ENCODE measurements around the gene SPAG4.

Gene SPAG4

DNA sequence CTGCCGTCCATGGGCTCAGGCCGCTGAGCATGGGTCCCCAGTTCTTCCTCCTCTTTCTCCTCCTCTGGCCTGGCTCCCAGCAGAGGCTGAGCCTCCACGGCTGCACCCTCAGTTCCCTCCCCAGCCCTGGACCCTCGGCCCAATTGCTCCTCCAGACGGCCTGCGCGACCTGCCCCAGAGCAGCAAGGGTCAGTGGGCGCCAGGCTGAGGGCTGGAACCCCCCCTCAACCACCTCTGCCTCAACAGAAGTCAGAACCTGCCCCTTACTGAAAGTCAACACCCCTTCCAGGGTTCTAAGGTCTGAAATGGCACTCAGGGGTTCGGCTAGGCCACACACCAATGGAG lies 15.9 kb upstream of the SPAG4 start:
- no peak for DNase-seq

DNA sequence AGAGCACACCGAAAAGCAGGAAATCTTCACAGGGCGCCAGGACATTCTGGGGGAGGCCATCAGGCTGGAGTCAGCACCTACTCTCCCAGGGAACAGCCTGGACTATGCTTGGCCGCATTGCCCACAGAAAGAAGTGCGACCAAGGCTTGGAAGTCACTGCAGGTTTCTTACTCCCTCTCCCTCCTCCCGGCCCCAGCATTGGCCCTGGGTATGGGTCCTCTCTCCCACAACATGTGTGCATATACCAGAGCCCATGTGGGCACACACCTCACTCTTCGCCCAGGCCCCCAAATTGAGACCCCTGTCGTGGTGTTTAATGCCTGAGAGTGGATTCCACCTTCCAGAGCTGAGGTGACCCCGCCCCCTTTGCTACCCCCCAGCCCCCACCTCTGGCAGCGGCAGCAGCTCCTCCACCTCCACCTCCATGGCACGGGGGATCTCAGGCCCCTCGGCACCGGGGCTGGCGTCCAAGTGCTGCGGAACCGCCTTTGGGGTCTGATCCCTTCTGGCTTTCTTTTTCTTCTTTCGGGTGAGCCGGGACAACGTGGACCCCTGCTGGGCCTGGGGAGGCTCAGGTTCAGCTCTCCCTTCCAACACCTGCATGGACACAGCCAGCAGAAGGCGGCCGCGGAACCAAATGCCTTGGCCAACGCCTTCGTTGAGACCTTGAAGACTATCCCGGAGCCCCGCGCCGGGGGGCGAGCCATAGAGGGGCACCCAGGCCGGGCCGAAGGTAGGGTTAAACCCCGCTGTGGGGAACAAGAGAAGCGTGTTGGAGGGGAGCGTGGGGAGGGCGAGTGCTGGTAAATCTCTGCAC lies 15.2 kb upstream of the SPAG4 start:
- no peak for DNase-seq

DNA sequence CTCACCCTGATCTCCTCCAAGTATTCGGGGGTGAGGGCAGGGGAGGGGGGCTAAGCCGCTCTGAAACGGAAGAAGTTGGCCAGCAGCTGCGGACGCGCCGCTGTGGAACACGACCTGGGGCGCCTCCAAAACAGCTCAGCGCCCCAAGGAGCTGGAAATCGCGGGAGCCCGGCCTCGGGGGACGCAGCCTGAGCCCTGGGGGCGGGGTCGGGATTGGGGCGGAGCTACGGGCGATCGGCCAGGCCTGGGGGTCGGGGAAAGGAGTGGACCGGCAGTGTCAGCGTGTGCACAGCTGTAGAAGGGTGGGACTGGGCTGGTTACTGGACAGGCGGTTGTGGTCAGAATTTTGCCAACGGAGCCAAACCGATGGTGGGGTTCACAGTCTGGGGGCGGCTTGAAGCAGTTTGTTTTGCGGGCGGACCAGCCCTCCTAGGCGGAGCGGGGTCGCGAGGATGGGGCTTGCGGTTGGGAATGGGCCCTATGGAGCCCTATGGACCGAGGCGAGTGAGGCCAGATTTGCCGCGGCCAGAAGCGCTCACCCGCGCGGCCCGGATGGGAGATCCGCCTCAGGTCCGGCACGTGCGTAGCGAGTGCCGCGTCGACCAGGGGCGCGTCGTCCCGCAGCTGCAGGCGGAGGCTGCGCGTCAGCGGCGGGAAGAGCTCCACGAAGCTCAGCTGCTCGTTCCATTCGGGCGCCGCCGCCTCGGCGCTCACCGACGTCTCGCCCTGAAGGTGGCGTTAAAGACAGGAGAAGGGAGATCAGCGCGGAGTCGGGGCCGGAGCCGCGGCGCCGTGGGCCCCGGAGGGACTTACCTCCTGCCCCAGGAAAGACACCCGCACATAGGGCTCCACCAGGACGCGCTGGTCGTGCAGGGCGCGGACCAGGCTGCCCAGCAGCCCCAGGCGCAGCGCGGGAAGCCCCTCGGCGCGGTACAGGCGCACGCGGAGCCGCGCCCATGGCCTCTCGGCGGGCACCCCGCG lies 14.3 kb upstream of the SPAG4 start:
- DNase-seq: peak; percentile 90

DNA sequence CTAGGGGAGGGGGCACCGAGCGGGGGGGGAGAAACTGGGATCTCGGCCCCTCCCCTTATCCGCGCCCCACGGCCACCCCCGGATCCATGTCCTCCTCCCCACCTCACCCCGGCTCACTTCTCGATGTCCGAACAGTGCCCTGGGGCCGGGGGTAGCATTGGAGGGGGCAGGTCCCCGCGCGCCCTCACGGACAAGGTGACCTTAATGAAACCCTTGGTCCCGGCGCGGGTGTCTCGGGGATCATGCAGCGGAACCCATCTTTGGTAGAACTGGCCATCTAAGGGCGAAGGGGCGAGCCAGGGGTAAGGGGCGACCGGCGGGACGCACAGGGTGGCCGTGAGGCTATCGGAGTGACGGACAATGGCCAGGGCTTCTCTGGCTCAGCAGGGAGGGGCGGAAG lies 13.6 kb upstream of the SPAG4 start:
- DNase-seq: no peak

DNA sequence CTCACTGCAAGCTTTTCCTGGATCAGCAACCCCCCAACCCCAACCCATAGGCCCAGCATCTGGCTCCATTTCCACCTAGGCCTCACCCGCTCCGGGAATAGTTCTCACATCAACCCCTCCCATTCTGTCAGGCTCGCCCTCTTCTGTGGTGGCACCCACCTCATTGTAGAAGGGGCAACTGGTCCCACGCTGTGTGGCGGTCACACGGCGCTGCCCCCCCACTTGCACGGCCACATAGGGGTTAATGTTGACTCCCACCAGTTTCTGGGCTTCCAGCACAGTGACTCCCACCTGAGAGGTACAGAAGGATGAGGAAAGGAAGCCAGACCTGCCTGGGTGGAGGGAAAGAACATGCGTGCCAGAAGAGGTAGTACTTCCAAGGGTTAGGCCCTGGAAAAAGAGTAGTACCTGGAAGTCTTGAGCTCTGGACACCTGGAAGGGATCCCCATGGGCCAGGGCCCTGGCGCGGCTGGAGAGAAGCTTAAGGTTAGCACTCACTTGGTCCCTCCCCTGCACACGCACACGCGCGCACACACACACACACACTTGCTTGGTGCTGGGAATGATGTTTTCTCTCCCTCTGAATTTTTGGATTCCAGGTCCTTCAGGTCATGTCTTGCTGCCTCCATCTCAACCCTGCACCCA lies 12.7 kb upstream of the SPAG4 start:
- DNase-seq: no peak

DNA sequence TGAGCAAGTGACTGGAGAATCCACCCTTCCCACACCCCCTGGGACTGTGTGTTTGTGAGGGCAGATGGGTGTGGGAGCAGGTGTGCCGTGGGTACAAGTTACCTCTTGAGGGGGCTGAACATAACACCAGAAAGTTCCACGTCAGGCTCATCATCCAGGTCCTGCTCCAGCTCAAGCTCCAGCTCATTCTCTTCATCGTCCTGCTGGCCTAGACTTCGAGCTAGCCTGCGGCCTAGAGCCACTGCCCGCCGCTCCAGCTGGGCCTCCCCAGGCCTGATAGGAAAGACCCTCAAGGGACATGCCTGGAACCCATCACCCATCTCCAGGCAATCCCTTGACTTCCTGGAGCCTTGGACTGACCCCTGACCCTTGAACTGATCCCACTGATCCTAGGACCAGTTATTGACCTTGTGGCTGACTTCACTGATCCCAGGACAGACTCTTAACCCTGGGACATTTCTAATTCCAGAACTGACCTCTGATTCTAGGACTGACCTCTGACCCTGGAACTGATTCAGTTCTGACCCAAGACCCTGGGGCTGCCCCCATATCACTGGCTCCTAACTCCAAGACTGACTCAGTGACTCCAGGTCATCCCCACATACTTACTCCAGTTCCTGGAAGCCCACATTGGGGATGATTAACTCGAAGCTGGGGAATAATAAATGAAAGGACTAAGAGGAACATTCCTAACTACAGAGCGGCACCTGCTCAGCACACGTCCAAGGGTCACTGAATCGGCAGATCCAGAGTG lies 11.8 kb upstream of the SPAG4 start:
- DNase-seq: no peak

DNA sequence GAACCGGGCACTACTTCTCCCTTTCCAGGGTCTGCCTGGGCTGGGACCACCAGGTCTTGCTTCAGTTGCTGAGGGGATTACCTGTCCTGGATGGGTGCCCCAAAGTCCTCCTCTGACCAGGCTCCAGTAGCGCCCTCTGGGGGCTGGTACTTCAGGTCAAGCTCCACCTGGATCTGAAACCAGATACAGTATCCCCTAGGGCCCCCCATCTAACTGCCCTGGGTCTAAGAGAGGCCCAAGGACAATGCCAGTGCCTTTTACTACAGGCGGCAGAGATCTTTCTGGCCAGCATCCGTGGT lies 11.2 kb upstream of the SPAG4 start:
- no peak for DNase-seq

DNA sequence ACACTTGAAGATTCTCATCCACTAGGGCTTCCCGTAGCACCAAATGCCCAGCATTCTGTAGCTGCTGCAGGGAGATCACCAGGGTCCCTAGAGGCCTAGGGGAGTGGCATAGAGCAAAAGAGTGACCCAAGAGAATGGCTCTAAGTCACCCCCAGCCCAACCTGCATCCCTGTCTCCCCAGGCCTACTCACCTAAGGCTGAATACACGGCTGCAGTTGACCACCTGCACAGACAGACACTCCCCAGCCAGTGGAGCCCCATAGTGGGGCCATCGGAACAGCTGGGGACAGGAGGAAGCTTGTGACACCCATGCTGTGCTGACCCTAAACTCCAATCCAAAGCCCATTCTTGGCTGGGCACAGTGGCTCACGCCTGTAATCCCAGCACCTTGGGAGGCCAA lies 9.5 kb upstream of the SPAG4 start:
- no peak for DNase-seq

DNA sequence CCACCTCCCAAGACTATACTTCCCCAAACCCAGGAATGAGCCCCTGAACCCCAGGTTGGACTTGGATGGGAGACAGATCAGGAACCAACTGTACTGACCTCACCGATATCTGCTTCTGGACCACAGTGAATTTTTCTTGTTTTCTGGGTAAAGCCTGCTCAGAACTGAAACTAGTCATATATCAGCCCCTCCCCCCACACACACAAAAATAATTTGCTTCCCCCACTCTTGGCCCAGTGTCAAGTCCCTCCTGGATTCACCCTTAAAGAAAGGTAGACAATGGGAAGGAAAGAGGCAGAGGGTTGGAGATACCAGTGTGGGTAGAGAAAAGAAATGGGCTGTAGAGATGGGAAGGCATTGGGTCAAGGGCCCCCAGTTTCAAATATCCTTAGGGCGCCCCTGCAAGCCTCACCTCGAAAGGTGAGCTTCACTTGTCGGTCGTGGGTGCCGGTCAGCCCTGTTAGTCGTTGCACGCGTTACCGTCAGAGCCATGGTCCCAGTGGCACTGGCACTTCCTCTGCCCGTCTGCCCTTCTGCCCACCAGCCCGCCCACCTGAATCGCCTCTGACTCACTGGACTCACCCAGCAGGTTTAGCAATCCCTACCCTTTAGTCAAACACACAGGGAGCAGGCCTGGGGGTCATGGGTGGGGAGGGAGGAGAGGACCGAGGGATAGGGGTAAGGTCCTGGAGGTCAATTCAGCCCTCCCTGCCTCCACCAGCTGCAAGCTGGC lies 8.5 kb upstream of the SPAG4 start:
- no peak for DNase-seq

DNA sequence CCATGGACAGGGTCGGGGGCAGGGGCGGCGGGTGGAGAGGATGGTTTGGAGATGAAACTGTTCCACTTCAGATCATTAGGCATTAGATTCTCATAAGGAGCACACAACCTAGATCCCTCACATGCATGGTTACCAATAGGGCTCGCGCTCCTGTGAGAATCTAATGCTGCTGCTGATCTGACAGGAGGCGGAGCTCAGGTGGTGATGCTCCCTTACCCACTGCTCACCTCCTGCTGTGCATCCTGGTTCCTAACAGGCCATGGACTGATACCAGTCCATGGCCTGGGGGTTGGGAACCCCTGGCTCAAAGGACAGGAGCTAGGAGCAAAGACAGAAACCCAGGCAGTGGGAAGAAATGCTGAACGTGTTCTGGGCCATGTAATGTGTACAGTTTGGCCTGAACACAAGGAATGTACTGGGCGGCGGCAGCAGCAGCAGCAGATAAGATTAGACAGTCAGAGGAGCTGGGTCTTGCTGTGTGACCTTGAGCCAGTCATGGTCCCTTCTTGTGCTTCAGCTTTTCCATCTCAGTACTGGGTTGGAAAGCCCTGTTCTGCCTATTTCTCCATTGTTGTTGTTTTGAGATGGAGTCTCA lies 4.7 kb upstream of the SPAG4 start:
- DNase-seq: no peak

DNA sequence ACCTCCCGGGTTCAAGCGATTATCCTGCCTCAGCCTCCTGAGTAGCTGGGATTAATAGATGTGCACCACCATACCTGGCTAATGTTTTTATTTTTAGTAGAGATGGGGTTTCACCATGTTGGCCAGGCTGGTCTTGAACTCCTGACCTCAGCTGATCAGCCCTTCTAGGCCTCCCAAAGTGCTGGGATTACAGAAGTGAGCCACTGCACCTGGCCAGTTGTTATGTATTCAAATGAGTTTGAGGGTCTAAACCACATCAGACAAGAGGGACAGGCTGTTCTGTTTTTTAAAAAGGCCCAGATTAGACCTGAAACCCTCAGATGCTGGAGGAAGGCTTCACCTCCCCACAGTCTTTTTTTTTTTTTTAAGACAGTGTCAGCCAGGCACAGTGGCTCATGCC lies 4.1 kb upstream of the SPAG4 start:
- no peak for DNase-seq

DNA sequence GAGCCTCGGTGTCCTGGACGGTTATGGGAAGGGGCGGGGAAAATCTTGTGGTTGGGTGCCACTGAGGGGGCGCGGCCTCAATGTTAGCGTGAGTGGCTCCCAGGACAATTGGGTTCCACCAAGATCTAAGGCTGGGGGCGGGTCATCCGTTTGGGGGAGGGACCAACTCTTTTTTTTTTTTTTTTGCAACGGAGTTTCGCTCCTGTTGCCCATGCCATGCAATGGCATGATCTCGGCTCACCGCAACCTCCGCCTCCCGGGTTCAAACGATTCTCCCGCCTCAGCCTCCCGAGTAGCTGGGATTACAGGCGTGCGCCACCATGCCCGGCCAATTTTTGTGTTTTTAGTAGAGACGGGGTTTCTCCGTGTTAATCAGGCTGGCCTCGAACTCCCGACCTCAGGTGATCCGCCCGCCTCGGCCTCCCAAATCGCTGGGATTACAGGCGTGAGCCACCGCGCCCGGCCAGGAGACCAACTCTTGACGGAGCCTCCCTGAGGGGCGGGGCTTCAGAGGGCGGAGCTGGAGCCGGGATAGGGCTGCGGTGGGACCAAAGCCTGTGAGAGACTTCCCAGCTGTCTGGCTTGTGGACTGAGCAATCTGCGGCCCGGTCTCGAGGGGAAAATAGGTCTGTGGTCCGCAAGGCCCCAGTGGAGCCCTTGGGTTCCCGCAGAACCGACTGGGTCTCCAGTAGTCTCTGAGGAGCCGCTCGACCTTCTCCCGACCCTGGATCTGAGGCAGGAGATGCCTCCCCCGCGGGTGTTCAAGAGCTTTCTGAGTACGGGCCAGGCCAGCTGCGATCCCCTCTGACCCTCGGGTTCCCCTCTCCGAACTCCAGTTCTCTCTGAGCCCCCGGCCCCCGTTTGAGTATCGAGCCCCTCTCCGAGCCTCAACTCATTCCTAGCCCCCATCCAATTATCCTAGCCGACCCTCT lies 1.1 kb downstream of the SPAG4 start:
- DNase-seq: peak; percentile 89

DNA sequence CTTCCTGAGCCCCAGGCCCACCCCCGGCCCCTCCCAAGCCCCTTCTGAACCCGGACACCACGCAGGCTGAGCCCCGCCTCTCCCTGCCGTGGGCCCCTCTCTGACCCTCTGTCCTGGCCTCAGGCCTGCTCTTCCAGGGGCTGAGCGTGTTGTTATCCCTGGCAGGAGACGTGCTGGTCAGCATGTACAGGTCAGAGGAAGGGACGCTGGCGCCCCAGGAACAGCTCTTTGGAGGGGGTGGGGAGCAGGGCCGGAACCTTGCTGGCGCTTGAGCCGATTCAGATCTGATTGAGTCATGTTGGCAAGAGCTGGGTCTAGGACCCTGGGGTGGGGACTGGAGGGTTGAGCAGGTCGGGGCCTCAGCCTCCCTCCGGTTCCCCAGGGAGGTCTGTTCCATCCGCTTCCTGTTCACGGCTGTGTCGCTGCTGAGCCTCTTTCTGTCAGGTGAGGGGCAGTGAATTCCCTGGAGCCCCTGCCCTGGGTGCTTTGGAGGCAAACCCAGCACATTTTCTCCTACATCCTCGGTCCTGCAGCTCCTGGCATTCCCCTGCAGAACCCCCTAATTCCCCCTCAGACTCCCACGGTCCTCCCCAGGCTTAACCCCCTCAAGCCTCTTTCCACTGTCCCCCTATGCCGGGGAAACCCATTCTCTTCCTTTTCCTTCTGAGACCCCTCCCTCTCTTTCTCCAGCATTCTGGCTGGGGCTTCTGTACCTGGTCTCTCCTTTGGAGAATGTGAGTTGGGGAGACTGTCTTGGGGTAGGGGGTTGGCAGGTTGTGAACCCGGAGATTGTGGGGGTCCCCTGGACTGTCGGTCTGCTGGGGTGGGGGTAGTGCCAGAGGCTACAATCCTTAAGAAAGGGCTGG lies 2.0 kb downstream of the SPAG4 start:
- DNase-seq: peak; percentile 77

DNA sequence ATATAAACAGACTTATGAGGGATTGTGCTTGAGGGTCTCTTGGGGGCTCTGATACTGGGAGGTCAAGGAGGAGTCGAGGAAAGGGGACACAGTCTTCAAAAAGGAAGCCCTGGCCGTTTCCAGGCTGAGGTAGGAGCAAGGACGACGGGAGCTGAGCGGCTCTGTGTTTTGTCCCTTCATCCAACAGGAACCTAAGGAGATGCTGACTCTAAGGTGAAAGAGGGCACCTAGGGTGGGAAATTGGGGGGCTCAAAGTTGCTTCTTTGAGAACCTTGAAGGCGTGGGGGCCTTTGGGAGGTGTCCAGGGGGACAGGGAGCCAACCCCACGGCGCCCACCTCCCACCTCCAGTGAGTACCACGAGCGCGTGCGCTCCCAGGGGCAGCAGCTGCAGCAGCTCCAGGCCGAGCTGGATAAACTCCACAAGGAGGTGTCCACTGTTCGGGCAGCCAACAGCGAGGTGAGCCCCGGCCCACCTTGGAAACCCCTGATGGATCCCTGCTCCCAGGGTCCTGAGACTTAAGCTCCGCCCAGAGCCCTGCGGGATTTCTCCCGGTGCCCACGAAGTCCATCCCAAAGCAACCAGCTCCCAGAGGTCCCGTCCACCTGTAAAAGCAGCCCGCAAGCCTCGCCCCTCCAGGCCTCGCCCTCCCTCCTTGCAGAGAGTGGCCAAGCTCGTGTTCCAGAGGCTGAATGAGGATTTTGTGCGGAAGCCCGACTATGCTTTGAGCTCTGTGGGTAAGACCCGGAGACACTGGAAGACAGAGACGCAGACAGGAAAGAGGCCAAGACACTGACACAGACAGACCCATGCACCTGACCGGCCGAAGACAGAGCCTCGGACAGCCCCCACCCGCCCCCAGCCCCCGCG lies 2.9 kb downstream of the SPAG4 start:
- peak; percentile 49 for DNase-seq

DNA sequence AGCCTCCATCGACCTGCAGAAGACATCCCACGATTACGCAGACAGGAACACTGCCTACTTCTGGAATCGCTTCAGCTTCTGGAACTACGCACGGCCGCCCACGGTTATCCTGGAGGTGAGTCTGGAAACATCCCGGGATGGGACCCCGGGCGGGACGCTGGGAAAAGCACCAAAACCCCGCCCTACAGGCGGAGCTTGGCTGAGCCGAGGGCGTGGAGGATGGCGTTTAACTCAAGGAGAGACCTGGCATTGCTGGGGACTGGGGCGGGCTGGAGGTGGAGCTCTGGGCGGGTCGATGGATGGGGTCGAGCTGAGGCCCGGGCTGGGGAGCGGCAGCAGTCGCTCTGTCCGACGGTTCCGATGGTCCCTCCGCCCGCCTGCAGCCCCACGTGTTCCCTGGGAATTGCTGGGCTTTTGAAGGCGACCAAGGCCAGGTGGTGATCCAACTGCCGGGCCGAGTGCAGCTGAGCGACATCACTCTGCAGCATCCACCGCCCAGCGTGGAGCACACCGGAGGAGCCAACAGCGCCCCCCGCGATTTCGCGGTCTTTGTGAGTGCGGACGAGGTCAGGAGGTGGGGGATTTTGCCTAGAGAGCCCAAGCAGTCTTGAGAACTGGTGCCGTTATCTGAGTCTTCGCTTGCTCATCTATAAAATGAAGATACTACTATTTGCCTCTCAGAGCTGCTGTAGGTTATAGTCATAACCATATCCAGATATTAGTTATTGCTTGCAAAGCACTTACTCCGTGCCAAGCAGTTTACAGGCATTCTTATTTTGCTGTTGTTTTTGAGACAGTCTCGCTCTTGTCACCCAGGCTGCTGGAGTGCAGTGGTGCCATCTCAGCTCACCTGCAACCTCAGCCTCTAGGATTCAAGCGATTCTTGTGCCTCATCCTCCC lies 3.8 kb downstream of the SPAG4 start:
- peak; percentile 91 for DNase-seq

DNA sequence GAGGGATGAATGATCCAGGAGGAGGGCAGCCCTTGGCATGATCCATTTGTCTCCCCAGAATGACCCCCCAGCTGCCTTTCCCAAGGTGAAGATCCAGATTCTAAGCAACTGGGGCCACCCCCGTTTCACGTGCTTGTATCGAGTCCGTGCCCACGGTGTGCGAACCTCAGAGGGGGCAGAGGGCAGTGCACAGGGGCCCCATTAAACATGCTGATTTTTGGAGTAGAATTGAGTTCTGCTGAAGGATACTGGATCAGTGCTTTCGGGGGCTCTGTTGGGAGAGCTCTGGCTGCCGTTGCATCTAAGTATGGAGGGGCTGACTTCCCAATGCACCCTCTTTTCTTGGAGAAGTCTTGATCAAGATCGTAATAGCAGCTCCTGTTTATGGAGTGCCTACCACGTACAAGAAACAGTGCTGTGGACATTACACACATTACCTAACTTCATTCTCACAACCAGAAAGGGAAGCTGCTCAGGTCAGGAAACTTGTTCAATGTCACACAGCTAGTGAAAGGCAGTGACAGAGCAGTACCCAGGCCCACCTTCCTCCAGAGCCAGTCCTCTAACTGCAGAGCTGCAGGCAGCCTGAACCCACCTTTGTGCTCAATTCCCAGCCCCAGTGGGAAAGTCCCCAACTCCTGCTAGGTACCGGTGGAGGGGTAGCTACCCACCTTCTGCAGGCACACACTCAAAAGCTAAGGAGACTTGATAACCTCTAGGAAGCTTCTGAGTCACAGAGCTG lies 5.4 kb downstream of the SPAG4 start:
- DNase-seq: no peak

DNA sequence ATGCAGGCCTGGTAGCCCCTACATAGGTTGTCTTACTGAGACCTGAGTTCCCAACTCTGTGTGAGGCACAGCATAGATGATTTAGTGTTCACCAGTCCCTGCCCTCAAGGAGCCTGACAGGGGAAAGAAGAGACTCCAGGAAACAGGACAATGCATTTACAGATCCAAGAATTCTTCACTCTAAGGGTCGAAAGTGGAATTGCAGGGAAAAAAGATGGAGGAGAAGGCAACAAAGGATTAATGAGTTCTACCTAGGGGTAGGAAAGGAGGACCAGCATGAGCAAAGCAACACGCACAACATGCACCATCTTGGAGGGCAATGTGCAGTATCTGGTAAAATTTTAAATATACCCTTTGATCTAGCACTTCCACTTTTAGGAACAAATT lies 5.9 kb downstream of the SPAG4 start:
- no peak for DNase-seq

All from femur (tissue), 1 donor.